BJ (cell line): Measurements from ENCODE around the gene CXXC5. TPM values are rescaled to one million over a fixed set of nuclear protein-coding genes. Genes with fewer than 3 reads are reported as not detected.

ENCODE experiments used
- CTCF ChIA-PET: fragments of 350-600 bp; formaldehyde crosslinking; extraction: SDS; loops from one replicate; lab custom pipeline; 2021; ENCODE audit warnings: antibody characterized with exemption, inconsistent platforms; lab: Yijun Ruan, JAX
- POLR2A ChIA-PET: fragments of 300-600 bp; sonication (Branson Sonifier 250); formaldehyde crosslinking; extraction: SDS; loops from one replicate; lab custom pipeline; 2021; ENCODE audit warnings: antibody characterized with exemption; lab: Charles Lee
- DNase-seq: peaks from one replicate; pipeline ENCODE4 v3.0.0-alpha.2; 2011; ENCODE audit warnings: low read depth
- H3K27me3 ChIP-seq: 2 replicates; pipeline ENCODE4 v1.6.0; 2011; ENCODE audit warnings: low read length; ENCODE audit not compliant: control insufficient read depth, insufficient read depth
- H3K36me3 ChIP-seq: 2 replicates; pipeline ENCODE4 v1.5.1; 2011; ENCODE audit warnings: low read length; ENCODE audit not compliant: control insufficient read depth, insufficient read depth
- H3K4me3 ChIP-seq: 2 replicates; pipeline ENCODE4 v1.5.1; 2011; ENCODE audit warnings: low read depth, mild to moderate bottlenecking, control low read depth, low read length
- CTCF ChIP-seq: IDR thresholded peaks from 2 replicates; pipeline ENCODE4 v1.5.1; 2011; ENCODE audit warnings: low read depth, mild to moderate bottlenecking, control low read depth, inconsistent platforms, low read length, moderate library complexity; ENCODE audit not compliant: insufficient read depth
- polyA plus RNA-seq: library from polyadenylated mRNA; depleted of rRNA; stranded (reverse); fragments of >200 nt; gene quantifications from 2 replicates; pipeline ENCODE4 v1.2.3, GENCODE V29; 2011; rRNA removed
- small RNA-seq: library from RNA; depleted of rRNA; stranded (forward); fragments of <200 nt; gene quantifications from one replicate; pipeline ENCODE3, GENCODE V24; 2012; ENCODE audit warnings: low replicate concordance, low read depth; ENCODE audit not compliant: insufficient read length

The CXXC5 gene
- polyA plus RNA-seq, 1 experiment: 50.4 TPM

DNA sequence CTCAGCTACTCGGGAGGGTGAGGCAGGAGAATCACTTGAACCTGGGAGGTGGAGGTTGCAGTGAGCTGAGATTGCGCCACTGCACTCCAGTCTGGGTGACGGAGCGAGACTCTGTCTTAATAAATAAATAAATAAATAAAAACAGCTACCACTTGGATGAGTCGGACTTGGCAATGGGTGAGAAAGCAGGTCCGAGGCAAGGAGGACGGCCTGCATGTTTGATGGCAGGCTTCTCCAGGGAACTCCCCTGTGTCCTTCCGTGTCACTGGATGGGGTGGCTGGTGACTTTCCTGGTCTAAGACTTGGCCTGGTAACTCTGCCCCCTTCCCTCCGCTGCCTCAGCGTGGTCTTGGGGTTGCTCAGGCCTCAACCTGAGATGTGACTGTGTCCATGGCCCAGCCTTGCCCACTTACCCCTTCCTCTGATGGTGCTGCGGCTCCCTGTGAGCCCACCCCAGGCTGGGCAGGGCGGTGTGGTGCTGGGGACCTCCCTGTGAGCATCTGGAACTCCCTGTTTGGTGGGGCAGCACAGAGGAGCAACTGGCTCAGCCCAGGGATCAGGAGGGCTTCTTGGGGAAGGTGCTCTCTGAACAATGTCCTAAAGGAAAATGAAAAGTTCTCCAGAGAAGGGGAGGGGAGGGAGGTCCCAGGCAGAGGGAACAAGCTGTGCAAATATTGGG, 85.0 kb downstream of the CXXC5 start:
- ChIA-PET POLR2A (no interaction called here), CTCF (no interaction called here)
- H3K27me3 ChIP-seq: no peaks in the 10 kb centered on the region
- H3K4me3 ChIP-seq: no peak overlapping the region
- H3K36me3 ChIP-seq: no peaks in the 10 kb centered on the region
- DNase-seq: no peak
- no peak for TF ChIP-seq CTCF

Small RNA genes lying within 50 kb of the gene (small RNA-seq; reads per million reads assigned to genes)
- not detected for gene RNU6-236P

Other genes with a start within 250 kb of the CXXC5 start
- gene SPATA24, start 244.3 kb upstream of the CXXC5 start, polyA plus RNA-seq: 3.4 and 4.5 TPM in 2 replicates
- gene DNAJC18, start 208.8 kb upstream of the CXXC5 start, polyA plus RNA-seq: 5.2 and 9.3 TPM in 2 replicates
- 0.37 and 0.38 TPM in 2 replicates for gene ECSCR, start 185.6 kb upstream of the CXXC5 start, polyA plus RNA-seq
- gene SMIM33, start 177.3 kb upstream of the CXXC5 start, polyA plus RNA-seq: not detected in 2 replicates
- gene STING1, start 165.6 kb upstream of the CXXC5 start, polyA plus RNA-seq: 110 and 194 TPM in 2 replicates
- gene UBE2D2, start 87.0 kb upstream of the CXXC5 start, polyA plus RNA-seq: 18.2 and 48.7 TPM in 2 replicates
- 0.04 and 0.06 TPM in 2 replicates for gene PSD2, start 147.5 kb downstream of the CXXC5 start, polyA plus RNA-seq